ENCODE measurements around the gene PRDM1.
A peak's percentile ranks its signal among the peaks of the same experiment; 100 is the strongest.
"Not testable (repeated sequence)": the region's sequence is repeated elsewhere in the genome, so short reads cannot be mapped to it uniquely, and the experiment has no call there.

PRDM1 gene

GRCh38 chr6:106134906-106135634 is 48.9 kb downstream of the PRDM1 start:
- DNase-seq (ENCODE audit: insufficient read length, low spot score) (no peak), FAIRE-seq (no peak)

GRCh38 chr6:106135911-106136571 is 49.9 kb downstream of the PRDM1 start:
- FAIRE-seq, result no peak
- no peak for DNase-seq (ENCODE audit: insufficient read length, low spot score)

DNA sequence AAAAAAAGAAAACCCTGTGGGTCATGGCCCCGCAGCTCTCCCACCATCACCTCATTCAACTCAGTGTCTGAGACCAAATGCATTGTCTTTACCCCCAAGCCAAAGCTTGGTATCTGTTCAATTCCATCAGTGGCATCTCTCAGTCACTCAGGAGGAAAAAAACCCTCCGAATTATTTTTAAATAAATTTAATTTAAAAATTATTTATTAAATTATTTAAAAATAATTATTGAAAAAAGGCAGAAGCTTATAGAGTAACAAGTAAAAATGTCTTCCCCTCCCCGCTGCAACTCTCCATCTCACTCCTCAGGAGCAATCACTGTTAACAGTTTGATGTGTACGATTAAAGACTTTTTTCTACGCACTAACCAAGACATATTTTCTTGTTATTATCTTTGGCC is 50.7 kb downstream of the PRDM1 start:
- FAIRE-seq (no peak), DNase-seq (ENCODE audit: insufficient read length, low spot score) (no peak)

GRCh38 chr6:106138151-106138550 is 52.0 kb downstream of the PRDM1 start:
- DNase-seq (ENCODE audit: insufficient read length, low spot score) (no peak), FAIRE-seq (peak; percentile 65)

DNA sequence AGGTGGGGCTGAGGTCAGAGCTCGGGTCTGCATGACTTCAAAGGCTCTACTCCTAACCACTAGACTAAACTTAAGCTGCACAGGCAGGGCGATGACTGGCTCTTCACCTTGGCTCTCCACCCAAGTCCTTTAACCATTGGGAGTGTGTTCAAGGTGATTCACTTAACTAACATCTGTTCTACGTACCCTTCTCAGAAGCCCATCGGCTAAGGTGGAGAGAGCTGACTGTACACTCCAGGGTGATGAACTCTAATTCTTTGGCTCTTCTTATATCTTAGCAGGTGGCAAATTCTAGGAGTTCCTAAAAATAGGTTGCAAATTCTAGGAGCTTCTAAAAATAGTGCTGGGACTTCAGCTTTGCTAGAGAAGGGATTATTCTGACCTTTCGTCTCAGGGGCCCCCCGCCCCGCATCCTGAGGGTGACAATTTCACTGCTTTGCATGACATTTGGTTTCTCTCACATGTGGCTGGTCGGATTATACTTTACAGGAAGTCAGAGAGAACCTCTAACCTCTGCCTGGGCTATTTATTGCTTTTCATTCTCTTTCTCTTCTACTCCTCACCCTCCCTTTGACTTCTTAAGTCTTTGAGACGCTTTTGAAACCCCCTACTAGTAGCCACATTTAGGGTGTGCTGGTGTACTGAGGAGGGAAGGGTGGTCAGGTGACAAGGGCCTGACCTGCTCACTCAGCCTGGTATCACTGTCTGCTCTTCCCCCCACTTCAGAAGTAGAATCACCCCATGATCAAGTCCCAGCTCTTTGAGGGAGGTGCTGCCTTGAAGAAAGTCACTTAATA is 55.5 kb downstream of the PRDM1 start:
- peak; percentile 98 for FAIRE-seq

GRCh38 chr6:106142876-106143431 is 56.8 kb downstream of the PRDM1 start:
- FAIRE-seq (peak; percentile 44), DNase-seq (ENCODE audit: insufficient read length, low spot score) (no peak)

More for the DNA sequence above, 55.5 kb downstream of the PRDM1 start:
- DNase-seq (ENCODE audit: insufficient read length, low spot score), result no peak

DNA sequence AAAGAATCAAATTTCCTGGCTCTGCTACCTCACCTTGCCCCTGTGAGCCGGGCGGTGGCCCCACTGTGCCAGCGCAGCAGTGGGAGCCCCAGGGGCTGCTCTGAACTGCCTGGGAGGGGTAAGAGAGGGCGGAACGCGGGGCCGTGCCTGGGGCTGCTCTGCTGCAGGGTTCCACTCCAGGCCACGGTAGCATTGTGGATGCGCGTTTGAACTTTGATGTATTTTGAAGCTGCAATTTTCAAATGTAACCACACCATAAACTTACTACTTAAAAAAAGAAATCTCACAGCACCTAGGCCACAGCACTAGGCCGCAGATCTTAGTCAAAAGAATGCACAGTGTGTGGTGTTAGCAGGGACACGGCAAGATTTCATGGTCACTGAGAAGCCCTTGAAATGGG is 57.5 kb downstream of the PRDM1 start:
- no peak for FAIRE-seq
- DNase-seq (ENCODE audit: insufficient read length, low spot score), result no peak

GRCh38 chr6:106145144-106145543 is 59.0 kb downstream of the PRDM1 start:
- peak; percentile 21 for FAIRE-seq
- no peak for DNase-seq (ENCODE audit: insufficient read length, low spot score)

GRCh38 chr6:106145741-106146227 is 59.6 kb downstream of the PRDM1 start:
- DNase-seq (ENCODE audit: insufficient read length, low spot score), result no peak
- FAIRE-seq, result peak; percentile 96

GRCh38 chr6:106146852-106147351 is 60.8 kb downstream of the PRDM1 start:
- no peak for FAIRE-seq

DNA sequence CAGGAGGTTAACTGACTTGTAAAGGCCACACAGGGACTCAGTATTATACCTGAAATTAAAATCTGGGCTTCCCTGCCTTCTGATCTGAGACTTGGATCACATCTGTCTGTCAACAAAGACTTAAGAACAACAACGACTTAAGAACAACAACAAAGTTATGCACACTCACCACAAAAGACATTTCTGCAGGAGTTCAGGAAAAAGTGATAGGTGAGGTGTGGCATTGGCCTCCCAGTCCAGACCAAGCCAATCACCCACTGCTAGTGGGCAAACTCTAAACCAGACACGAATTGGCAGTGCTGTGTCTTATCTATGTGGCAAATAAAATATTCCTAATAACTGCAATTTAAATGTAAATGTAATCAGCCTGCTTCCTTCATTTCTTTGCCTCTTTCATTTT is 61.3 kb downstream of the PRDM1 start:
- FAIRE-seq (peak; percentile 42), DNase-seq (ENCODE audit: insufficient read length, low spot score) (no peak)

More at GRCh38 chr6:106146852-106147351, 60.8 kb downstream of the PRDM1 start:
- DNase-seq (ENCODE audit: insufficient read length, low spot score), result no peak

- FAIRE-seq, result peak; percentile 73
- no peak for DNase-seq (ENCODE audit: insufficient read length, low spot score)
Observed at GRCh38 chr6:106149472-106150069, 63.4 kb downstream of the PRDM1 start.

DNA sequence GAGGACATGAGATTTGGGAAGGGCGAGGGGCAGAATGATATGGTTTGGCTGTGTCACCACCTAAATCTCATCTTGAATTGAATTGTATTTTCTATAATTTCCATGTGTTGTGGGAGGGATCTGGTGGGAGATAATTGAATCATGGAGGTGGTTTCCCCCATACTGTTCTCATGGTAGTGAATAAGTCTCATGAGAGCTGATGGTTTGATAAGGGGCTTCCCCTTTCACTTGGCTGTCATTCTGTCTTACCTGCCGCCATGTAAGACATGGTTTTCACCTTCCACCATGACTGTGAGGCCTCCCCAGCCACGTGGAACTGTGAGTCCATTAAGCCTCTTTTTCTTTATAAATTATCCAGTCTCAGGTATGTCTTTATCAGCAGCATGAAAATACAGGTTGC is 66.3 kb downstream of the PRDM1 start:
- not testable (repeated sequence) for DNase-seq (ENCODE audit: insufficient read length, low spot score); FAIRE-seq

GRCh38 chr6:106152952-106153351 is 66.8 kb downstream of the PRDM1 start:
- FAIRE-seq (no peak), DNase-seq (ENCODE audit: insufficient read length, low spot score) (no peak)

DNA sequence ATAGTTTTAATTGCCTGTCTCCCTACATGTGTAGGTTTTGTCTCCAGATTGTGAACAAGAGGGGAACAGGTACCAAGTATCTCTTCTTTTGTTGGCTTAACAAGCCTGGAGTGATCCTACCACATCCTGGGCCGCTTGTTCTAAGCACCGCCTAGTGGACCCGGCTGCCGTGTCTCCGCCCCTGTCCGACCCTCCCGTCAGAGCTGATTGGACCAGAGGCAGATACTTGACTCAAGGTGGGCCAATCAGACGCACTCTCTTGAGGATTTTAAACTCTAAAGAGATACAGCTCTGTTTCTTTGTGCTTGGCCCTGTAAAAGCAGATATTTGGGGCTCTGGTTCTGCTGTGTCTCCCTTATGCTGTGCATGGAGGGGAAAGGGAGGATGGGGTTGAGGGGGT is 68.2 kb downstream of the PRDM1 start:
- FAIRE-seq, result no peak
- no peak for DNase-seq (ENCODE audit: insufficient read length, low spot score)

- FAIRE-seq, result no peak
- DNase-seq (ENCODE audit: insufficient read length, low spot score), result no peak
Observed at GRCh38 chr6:106155219-106155830, 69.2 kb downstream of the PRDM1 start.

- DNase-seq (ENCODE audit: insufficient read length, low spot score) (no peak), FAIRE-seq (peak; percentile 58)
Observed at GRCh38 chr6:106156413-106156812, 70.3 kb downstream of the PRDM1 start.

DNA sequence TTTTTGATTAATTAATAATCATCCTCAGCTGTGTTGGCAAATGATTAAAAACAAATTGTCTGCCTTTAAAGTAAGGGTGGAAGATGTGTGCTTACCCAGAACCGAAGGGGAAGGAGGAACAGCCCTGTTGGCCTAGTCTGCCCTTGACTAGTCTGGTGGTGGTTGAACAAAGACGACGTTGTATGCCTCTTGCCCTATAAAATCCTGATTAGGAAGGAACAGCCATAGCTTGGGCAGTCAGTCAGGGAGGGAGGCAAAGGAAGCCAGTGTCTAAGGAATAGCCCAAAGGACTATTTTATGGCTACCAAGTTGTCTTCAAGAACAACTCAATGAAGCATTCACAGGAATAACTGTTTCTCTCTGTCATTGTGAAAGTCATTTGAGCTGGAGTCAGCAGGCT is 70.7 kb downstream of the PRDM1 start:
- FAIRE-seq (peak; percentile 66), DNase-seq (ENCODE audit: insufficient read length, low spot score) (no peak)

DNA sequence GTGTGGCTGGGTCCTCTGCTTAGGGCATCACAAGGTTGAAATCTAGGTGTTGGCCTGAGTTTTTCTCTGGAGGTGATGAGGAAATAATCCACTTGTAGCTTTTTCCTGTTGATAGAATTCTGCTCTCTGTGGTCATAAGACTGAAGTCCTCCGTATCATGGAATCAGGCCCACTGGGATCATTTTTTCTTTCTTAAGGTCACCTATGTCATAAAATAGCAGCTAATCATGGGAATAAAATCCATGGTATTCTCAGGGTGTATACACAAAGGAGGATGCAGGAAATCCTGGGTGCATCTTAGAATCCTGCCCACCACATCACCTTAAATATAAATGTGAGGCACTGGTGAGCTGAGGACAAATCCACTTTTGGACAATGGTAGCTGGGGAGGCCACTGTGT is 72.7 kb downstream of the PRDM1 start:
- FAIRE-seq, result peak; percentile 23
- DNase-seq (ENCODE audit: insufficient read length, low spot score), result no peak

Measured in GM19239 (cell line).